ENCODE results near the gene CEP104.

CEP104 gene

DNA sequence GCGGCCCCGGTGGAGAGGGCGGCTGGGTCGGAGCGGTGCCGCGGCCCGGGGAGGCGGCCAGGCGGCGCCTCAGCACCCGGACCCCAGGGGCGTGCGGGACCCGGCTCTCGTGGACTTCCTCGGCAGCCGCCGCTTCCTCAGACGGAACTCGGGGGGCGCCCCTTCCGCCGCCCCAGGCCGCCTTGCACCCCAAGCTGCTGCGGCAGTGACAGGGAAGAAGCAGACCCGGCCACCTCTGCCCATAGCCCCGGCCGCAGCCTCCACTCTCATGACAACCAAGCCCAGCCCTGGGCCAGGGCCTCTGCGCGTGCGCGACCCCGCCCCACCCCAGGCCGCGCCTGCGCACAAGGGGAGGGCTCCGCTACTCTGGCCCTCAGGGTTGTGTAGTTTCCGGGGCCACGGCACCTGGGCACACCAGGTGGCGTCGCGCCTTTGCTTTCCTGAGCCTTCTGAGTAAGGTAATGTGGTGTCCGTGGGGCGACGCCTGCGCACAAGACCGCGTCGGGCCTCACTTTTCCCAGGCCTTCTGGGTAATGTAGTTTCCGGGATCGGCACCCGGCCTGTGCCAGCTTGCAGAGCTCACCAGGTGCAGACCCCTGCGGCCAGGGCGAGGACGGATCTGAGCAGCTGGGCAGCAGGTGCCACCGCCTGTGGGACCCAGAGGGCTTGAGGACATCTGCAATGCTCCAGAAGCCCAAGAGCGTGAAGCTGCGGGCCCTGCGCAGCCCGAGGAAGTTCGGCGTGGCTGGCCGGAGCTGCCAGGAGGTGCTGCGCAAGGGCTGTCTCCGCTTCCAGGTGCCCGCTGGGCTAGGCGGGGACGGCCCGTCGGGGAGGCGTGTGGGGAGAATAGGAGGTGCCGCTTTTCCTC lies at the start of gene CEP104, which contains the start of gene DFFB:
Gene CEP104 (minus strand): TSS at position 289 of the 868 bp plus-strand sequence. CDS start 4,804 bp downstream, outside the sequence.
Gene DFFB (plus strand): TSS at position 554 of the 868 bp plus-strand sequence. CDS start 128 bp downstream, at position 682.
- DNase-seq (ENCODE audit: low read depth) = peak; percentile 57

DNA sequence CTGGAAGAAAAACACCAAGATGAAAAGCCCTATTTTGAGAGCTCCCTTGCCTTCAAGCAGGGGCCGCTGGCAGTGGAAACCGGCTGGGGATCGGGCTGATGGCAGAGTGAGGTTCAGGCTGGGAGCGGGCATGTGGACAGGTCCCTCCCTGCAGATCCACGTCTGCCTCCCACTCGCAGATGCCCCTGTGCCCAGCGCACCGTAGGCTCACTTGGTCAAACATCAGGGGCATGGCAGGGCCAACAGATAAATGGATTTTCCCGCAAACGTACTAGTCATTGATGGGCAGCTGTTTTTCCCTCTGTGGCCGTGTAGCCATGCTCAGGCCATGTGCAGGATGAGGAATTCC lies 49.6 kb upstream of the CEP104 start:
- DNase-seq (ENCODE audit: low read depth) = no peak

DNA sequence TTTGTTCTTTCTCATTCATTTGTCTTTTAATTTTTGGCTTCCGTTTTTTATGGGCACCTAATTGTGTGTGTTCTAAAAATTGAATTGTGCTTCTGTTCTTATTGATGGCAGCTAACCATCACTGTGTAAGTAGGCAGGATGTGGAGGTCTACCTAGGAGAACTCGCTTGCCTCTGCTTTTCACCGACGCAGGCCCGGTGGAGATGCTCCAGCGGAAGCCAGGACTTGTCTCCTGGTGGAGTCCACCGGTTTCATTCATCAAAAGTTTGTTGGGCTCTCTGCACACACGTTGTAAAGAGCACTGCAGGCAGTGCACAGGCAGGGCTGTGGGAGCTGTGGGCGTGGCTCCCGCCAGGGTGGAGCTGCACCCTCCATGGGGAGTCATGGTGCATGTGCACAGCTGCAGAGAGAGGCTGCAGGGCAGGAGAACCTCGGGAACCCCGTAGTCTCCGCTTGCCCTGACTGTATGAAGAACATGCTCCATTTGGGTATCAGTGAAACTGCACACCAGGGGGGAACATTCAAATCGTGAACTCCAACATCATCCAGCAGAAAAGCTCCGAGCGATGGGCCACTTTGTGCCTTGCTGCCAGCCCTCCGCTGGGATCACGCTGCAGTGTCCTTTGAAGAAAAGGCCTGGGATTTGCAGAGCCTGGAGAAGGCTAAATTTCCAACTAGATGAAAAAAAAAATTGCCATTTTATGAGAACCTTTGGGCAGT lies 49.1 kb upstream of the CEP104 start:
- no peak for DNase-seq (ENCODE audit: low read depth)

DNA sequence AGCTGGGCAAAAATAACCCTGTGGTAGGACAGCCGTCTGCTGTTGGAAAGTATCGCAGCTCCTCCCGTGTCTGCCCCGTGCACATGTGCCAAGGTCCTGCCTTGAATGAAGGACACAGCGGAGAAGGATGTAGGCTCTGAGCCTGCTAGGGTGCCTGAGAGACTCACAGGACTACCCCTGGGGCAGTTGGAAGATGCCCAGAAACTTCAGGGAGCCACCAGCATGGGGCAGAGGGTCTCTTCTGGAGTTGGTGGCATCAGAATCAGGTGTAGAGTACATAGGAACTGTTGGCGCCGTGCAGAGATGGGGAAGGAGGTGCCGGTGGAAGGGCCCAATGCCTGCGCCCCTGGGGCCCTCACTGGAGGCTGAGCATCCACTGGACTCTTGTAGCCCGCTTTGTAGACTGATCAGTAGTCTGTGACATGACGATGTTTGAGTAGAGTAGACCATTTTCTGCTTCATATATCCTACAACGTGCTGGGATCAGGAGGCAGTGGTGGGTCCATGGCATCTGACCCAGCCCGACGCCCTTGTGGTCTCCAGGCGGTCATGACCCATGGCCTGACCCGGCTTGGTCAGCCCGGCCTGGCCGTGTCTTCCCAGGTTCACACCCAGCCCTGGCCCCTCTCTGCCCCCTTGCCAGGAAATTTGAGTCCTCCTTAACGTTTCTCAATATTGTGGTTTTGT lies 48.4 kb upstream of the CEP104 start:
- no peak for DNase-seq (ENCODE audit: low read depth)

DNA sequence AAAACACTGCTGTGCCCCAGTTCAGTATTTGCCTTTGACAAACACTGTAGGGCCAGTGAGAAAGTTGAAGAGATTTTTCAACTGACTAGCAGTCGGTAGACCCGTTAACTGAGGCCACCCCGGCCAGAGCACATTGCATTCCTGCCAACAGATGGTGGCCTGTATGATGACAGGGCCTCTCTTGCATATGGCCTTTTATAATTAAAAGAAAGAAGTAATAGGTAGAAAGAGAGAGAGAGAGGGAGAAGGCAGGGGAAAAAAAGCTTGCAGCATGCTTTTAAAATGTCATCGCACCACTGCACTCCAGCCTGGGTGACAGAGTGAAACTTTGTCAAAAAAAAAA lies 47.8 kb upstream of the CEP104 start:
- DNase-seq (ENCODE audit: low read depth) = no peak

DNA sequence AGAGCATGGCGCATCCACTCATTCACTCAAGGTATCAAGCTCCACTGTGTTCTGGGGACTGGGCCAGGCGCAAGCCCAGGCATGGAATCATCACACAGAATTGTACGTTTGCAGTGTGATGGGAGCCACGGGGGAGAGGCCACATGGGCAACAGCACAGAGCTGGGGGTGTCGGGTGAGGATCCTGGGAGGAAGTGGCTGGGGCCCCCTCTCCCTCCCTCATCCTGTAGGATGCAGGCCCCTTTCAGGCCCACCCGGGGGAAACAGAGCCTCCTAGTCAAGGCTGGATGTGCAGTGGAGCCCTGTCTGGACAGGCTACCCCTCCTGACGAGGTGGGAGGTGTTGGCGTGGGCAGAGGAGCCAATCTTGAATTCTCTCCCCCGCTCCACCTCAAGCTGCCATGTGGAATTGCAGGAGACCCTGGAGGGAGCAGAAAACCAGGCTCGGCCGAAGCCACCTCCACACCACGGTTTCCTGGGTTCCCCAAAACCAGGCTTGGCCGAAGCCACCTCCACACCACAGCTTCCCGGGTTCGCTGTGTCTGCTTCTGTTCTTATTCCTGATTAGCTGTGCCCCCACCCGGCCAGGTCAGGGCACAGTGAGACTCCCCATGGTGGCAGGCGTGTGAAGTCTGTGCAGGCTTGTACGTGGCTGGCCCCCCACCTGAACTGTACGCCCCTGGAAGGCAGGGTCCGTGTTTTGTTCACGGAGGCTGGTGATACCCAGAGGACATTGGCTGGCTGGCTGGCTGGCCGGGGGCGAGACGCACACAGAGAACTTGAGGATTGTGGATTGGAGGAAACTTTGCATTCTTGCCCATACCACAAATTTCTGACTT lies 47.2 kb upstream of the CEP104 start:
- no peak for DNase-seq (ENCODE audit: low read depth)

DNA sequence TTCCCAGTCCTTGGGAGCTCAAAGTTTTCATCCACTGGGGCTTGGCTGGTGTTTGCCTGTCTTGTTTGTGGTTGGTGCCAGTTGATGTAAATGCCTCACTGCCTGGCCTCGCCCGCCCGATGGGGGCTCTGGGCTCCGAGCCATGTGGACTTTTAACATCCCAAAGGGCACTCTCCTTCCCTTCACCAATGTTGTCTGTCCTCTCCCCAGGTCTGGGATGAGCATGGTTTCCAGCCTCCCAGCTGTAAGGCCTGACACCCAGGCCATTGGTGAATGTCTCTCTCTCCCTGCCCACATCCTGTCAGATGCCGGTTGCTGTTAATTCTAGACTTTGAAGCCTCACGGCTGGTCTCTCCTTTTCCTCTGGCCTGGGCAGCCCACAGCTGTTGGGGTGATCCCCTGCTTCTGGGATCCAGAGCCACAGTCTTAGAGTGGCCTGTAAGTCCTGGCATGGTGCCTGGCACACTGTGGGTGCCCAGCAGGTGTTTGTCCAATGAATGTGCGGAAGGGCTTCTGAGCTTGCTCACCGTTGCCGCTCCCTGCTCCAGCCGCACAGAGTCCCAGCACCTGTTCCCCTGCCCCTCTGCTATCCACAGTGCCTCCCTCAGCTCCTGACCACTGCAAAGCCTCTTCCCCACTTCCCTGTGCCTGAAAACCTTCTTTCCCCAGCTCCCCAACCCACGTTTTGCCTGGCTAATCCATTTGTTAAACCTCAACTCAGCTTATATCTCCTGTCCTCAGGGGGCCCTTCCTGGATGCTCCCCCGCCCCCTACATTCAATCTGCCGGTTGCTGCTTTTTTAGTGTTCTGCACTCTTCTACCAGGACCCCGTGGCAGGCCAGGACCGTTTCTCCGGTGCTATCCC lies 46.4 kb upstream of the CEP104 start:
- no peak for DNase-seq (ENCODE audit: low read depth)

DNA sequence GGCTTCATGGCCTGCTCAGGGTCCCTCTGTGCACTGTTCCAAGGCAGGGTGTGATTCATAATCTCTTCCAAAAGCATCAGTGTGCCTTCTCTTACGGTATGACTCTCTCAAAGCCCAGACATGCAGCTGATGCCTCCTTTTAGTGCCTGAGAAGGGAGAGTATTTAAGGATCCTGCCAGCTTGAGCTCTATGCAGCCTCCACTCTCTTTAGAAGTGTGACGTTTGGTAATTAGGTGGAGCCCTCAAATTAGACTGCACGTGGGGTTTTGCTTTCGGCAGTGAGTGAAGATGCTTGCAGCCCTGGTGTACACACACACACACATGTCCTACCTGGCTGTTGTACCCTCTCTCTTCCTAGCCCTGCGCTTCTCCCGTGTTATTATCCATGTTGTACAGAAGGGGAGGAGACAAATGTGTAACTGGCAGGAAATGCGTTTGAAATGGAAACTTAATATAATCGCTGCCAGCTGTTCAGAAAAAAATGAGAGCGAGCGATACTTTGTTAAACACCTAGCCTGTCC lies 45.6 kb upstream of the CEP104 start:
- no peak for DNase-seq (ENCODE audit: low read depth)

DNA sequence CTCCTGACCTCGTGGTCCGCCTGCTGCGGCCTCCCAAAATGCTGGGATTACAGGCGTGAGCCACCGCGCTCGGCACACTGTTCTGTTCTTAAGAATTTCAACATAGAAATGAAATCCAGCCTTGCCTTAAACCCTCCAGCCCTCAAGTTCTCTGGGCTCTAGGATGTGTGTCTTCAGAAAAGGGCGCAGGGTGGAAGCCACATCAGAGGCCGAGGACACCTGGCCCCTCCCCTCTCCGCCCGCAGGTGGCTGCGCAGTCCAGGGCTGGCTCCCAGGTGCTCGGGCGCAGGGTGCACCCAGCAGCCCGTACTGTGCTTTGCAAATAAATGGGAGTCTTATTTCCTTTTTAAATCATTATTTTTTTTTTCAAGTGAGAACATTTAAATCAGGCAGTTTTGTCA lies 45.1 kb upstream of the CEP104 start:
- DNase-seq (ENCODE audit: low read depth) = no peak

DNA sequence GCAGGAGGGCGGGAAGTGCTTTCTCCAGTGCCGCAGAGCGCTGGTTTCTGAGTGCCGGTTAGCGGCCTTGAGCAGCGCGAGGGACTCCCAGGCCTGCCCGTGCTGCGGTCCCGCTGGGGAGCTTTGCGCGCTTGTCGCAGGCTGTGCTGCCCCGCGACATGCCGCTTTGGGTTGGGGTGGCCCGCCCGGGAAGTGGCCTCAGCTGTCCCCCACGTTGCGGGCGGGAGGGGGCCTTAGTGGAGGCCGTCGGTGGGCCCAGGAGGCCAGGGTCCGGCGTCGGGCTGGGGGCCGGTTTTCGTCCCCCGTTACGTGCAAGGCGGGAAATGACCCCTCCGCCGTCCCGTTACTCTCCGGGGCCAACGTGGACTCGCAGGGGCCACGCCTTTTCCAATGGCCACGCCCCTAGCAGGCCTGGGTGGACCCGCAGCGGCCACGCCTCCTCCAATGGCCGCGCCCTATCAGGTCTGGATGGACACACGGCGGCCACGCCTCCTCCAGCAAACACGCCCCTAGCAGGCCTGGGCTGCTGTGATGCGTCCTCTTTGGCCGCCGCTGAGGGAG lies 44.0 kb upstream of the CEP104 start:
- DNase-seq (ENCODE audit: low read depth) = peak; percentile 96

DNA sequence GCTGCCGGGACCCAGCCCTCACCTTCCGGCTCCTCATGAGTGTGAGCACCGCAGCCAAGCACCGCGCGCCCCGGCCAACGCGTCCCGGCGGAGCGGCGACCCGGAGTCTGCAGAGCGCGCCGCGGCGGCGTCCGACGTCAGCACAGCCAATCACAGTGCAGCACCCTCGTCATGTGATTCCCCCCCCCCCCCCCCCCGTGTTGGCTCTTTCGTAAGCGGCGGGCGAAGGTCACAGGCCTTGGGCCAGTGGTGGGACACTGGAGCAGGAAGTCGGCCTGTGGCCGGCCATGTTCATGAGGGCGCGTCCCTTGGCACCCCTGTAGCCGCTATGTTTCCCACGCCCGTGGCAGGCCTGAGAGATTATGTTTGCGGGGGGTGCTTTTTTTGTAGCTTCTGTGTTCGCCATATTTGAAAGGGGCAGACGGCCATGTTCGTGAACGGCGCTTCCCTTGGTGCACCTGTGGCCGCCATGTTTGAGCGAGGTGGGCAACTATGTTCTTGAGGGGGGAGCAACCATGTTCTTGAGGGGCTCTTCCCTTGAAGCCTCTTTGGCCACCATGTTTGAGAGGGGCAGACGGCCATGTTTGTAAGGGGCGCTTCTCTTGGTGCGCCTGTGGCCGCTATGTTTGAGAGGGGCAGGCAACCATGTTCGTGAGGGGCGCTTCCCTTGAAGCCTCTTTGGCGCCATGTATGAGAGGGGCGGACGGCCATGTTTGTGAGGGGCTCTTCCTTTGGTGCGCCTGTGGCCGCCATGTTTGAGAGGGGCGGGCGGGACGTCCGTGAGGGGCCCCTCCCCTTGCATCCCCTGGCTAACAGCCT lies 43.3 kb upstream of the CEP104 start, which contains the start of gene C1orf174:
Gene C1orf174 (minus strand): TSS at position 123 of the 819 bp plus-strand sequence. CDS start 86 bp downstream, at position 37.
- DNase-seq (ENCODE audit: low read depth) = peak; percentile 99

DNA sequence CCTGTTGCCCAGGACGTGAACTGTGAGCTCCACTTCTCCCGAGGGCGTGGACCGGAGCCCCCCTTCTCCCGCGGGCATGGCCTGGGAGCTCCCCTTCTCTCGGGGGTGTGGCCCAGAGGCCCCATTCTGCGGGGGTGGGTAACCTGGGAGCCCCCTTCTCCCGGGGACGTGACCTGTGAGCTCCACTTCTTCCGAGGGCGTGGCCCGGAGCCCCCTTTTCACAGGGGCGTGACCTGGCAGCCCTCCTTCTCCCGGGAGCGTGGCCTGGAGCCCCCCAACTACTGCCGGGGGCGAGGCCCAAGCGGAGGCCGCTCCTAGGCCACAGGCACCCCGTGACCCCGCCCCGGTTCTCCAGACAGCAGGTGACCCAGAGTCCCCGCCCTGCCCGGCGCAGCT lies 42.7 kb upstream of the CEP104 start:
- no peak for DNase-seq (ENCODE audit: low read depth)

DNA sequence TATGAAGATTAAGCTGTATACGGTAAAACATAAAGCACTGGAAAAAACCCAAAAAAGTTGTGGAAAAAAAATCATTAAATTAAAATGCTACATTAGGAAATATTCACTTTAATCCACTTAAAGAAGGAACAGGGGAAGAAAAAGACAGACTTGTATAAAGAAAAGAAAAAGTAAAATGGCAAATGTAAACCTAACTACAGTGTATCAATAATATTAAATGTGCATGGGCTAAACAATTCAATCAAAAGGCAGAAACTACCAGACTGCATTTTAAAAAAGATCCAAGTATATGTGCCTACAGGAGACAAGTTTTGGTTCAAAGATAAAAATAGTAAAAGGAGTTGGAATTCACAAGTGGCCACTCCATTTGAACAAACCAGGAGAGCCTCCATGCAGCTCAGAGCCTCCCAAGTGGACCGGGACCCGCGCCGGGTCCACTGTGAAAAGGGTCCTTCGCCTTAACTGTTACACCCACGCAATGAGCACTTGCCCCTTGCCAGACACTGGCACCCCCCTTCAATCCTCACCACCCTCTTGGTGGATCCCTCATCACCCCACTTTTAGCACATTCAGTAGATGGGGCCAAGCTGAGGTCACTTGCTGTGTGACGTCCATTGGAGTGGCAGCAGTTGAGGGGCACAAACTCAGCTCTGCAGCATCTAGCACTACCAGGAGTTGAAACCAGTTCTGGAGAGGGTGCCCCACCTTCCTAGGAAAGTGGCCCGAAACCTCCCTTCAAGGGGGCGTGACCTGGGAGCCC lies 42.2 kb upstream of the CEP104 start:
- DNase-seq (ENCODE audit: low read depth) = no peak

DNA sequence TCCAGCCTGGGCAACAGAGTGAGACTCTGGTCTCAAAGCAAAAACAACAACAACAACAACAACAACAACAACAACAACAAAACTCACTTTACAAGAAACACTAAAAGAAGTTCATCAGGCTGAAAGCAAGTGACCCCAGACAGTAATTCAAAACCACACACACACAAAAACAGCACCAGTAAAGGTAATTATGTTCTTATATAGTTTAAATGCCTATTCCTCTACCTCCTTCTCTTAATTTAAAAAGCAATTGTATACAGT lies 41.4 kb upstream of the CEP104 start:
- no peak for DNase-seq (ENCODE audit: low read depth)

DNA sequence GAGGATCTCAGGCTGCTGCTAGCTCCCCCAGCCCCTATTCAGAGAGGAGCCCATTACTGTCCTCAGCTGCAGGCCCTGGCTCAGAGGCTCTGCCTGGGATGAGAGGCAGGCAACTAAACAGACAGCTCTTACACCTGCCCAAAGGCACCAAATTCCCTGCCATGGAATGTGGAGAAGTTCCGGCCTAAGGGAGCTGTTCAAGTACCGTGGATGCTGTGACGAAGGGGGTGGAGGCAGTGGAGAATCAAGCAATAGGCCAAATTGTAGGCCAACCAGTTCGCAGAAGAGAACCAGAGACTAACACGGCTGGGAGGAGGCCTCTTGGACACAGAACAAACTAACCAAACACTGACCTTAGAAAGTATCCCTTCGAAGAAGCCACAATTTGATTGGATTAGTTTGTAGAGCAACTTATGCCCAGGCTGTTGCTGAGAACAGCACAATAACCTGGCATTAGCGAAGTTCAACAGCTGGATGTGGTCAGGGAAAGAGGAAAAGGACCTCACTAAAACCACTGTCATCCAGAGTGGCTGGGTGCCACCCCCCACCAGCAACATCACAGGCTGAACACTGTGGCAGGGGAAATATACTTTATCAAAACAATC lies 39.5 kb upstream of the CEP104 start:
- no peak for DNase-seq (ENCODE audit: low read depth)

DNA sequence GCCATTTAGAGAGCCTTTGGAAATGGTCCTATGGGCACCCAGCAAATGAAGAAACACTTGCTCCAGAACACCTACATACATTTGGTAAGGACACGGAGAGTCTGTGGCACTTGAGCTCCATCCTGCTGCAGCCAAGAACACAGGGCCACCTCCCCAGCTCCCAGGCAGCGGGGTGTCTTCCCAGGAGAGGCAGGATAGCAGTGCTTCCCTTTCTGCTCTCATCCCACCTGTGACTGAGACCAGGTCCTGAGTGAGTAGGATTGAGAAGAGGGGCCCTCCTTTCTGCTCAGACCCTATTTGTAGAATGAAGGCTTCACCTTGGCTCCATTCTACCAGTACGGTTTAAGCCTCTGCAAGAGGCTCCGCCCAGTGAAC lies 38.9 kb upstream of the CEP104 start:
- no peak for DNase-seq (ENCODE audit: low read depth)

DNA sequence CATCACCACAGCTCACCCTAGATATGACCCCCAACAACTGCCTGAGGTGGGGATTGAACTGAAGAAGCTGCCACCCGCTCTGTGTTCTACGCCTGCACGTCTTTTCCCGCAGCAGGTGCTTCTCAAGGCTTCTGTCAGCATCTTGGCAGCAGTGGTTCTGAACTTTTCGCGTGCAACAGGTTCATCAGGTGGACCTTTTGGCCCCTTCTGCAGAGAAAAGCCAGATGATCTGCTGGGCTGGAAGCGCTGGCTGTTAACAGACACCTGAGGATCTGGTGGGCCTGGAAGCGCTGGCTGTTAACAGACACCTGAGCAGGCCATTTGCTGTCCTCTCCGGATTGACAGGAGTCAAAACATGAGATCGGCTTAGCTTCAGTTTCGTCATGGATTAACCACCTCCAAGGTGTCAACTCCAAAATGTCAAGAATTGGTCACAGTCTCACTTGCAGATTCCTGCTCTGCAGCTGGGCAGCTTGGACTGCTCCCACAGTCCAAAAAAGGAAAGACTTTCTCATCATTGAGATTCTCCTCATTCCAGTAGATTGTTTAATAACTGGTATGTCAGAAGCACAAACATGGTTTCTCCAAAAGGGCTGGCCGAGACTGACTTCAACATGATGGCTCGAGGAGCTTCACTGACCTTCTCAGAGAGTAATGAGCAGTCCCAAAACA lies 38.4 kb upstream of the CEP104 start:
- DNase-seq (ENCODE audit: low read depth) = no peak
